Nasal cavity respiratory epithelium epithelial cell of viscerocranial mucosa (primary cell): ENCODE results near the gene OTOP2. TPM values are rescaled to one million over a fixed set of nuclear protein-coding genes. Genes with fewer than 3 reads are reported as not detected.

Source experiments
- total RNA-seq: library from RNA; depleted of rRNA; stranded (reverse); fragments of >200 nt; gene quantifications from 2 replicates; pipeline ENCODE4 v1.2.3, GENCODE V29; 2014

Gene OTOP2, protein sequence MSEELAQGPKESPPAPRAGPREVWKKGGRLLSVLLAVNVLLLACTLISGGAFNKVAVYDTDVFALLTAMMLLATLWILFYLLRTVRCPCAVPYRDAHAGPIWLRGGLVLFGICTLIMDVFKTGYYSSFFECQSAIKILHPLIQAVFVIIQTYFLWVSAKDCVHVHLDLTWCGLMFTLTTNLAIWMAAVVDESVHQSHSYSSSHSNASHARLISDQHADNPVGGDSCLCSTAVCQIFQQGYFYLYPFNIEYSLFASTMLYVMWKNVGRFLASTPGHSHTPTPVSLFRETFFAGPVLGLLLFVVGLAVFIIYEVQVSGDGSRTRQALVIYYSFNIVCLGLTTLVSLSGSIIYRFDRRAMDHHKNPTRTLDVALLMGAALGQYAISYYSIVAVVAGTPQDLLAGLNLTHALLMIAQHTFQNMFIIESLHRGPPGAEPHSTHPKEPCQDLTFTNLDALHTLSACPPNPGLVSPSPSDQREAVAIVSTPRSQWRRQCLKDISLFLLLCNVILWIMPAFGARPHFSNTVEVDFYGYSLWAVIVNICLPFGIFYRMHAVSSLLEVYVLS
- total RNA-seq, result 0.34 TPM in 1 of 2 replicates, not detected in the other

DNA sequence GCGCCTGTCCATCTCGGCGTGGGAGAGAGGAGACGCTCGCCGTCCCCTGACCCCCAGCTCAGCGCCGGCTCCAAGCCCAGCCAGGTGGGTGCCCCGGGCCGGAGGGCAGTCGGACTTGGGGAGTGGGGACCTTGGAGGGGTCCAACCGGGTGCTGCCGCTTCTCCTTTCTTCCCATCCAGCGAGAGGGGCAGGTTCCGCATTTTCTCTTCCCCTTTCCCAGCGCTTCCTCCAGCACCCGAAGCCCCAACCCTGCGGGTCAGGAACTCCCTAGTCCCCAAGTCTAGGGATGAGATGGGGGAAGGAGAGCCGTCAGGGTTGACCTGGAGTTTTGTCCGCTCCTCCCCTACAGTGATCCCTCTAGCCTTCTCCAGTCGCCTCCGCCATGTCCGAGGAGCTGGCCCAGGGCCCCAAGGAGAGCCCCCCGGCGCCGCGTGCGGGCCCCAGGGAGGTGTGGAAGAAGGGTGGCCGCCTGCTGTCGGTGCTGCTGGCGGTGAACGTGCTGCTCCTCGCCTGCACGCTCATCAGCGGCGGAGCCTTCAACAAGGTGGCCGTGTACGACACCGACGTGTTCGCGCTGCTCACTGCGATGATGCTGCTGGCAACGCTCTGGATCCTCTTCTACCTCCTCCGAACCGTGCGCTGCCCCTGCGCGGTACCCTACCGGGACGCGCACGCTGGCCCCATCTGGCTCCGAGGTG, at the start of gene OTOP2:
Gene OTOP2 (plus strand): TSS at position 24 of the 699 bp plus-strand sequence. CDS start 360 bp downstream, at position 384.

GRCh38 chr17:74892974-74893911, 30.8 kb upstream of the OTOP2 start, which contains the start of gene FADS6:
Gene FADS6 (minus strand): TSS chr17:74893633. CDS start chr17:74893595, 38 bp downstream.

GRCh38 chr17:74922694-74923537, 1.2 kb upstream of the OTOP2 start, which contains the start of gene USH1G:
Gene USH1G (minus strand): TSS chr17:74923255. CDS start chr17:74923073, 182 bp downstream.

GRCh38 chr17:74935585-74936469, 11.8 kb downstream of the OTOP2 start, which contains the start of gene OTOP3:
Gene OTOP3 (plus strand): TSS chr17:74935898. CDS start chr17:74935922, 24 bp downstream.

DNA sequence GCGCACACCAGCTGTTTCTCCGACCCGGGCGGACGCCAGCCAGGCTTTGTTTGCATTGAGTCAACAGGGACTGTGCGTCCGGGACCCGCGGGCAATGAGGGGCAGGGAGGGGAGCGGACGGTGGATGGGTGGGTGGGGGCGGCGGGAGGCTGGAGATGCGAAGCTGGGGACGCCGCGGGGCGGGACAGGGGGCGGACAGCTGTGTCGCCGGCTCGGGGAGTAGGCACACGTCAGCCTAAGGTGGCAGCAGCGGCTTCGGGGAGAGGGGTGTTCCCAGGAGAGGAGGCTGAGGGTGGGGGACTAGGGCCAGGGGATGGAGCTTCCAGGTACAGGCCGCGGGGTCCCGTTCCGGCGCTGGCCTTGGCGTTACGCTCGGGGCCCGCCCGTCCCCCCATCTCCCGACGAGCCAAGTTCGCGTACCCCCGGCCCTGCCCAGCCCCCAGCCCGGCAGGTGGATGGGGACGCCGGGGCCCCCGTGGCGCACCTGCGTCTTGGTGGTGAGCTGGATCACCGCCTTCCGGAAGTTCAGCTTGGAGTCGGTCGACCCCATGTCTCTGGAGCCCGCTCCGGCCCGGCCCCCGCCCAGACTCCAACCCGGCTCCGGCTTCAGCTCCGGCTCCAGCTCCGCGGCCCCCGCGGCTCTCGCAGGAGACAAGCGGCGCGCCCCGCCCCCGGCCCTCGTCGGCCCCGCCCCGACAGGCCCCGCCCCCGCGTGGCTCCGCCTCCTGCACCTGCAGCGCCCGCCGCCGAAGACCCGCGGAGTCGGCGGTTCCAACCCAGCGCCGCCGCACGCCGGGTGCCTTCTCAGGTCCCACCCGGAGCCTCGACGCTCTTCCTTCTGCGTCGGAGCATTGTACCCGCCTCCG, 48.3 kb downstream of the OTOP2 start, which contains the start of gene HID1:
Gene HID1 (minus strand): TSS at position 653 of the 866 bp plus-strand sequence. CDS start 103 bp downstream, at position 550.

Other genes starting within 250 kb of the OTOP2 start
- gene CD300LF, start 211.3 kb upstream of the OTOP2 start, total RNA-seq, result not detected in 2 replicates
- gene RAB37, start 187.0 kb upstream of the OTOP2 start, total RNA-seq, result 0.28 TPM in 1 of 2 replicates, not detected in the other
- gene NHERF1, start 175.6 kb upstream of the OTOP2 start, total RNA-seq, result 34.5 and 208 TPM in 2 replicates
- 30.1 and 33.3 TPM in 2 replicates for gene NAT9, start 147.9 kb upstream of the OTOP2 start, total RNA-seq
- under 0.01 and 0.14 TPM in 2 replicates for gene GRIN2C, start 64.4 kb upstream of the OTOP2 start, total RNA-seq
- gene FDXR, start 51.3 kb upstream of the OTOP2 start, total RNA-seq, result 18.6 and 52.3 TPM in 2 replicates
- 0.21 and 0.34 TPM in 2 replicates for gene FADS6, start 30.6 kb upstream of the OTOP2 start, total RNA-seq
- 3.3 and 3.4 TPM in 2 replicates for gene USH1G, start 1.0 kb upstream of the OTOP2 start, total RNA-seq
- 0.34 TPM in 1 of 2 replicates, not detected in the other for gene OTOP3, start 11.6 kb downstream of the OTOP2 start, total RNA-seq
- gene HID1, start 48.5 kb downstream of the OTOP2 start, total RNA-seq, result 0.71 and 6.8 TPM in 2 replicates
- 6.2 and 12.5 TPM in 2 replicates for gene CDR2L, start 63.4 kb downstream of the OTOP2 start, total RNA-seq
- gene MRPL58, start 88.4 kb downstream of the OTOP2 start, total RNA-seq, result 20.9 and 26.7 TPM in 2 replicates
- 159 and 181 TPM in 2 replicates for gene ATP5PD, start 122.7 kb downstream of the OTOP2 start, total RNA-seq
- 8.5 and 13.8 TPM in 2 replicates for gene KCTD2, start 123.0 kb downstream of the OTOP2 start, total RNA-seq
- gene SLC16A5, start 163.7 kb downstream of the OTOP2 start, total RNA-seq, result 19.1 and 20.5 TPM in 2 replicates
- 2.7 and 4.3 TPM in 2 replicates for gene ARMC7, start 185.7 kb downstream of the OTOP2 start, total RNA-seq
- 14.8 and 56.7 TPM in 2 replicates for gene NT5C, start 207.5 kb downstream of the OTOP2 start, total RNA-seq
- 159 and 172 TPM in 2 replicates for gene JPT1, start 230.2 kb downstream of the OTOP2 start, total RNA-seq